ENCODE results near the gene POLD3. TPM values are rescaled to one million over a fixed set of nuclear protein-coding genes. Genes with fewer than 3 reads are reported as not detected.

POLD3 gene
- total and polyA plus RNA-seq, 10 of the 15 experiments (the other 5 are each of a cell fraction or from before 2014, with no cell fraction given) = 23.8 to 63.7 (median 38.7) TPM

GRCh38 chr11:74676596-74676995 is 84.2 kb downstream of the POLD3 start:
- BruUV-seq (replicated peaks) = no TSS peak
- in situ Hi-C loops (cut with MboI) (no loop called here), intact Hi-C loops (cut with micrococcal nuclease; ENCODE audit: unreplicated experiment) (no loop called here)
- WGBS (ENCODE audit: insufficient coverage, insufficient replicate concordance, low lambda C conversion rate, missing lambda C conversion rate) = 26% methylated on average over 5 of the region's 5 CpGs
- no peak overlapping the region for H3K4me2 ChIP-seq (ENCODE audit: control insufficient read depth, insufficient read depth)
- H4K20me1 ChIP-seq (ENCODE audit: control insufficient read depth, insufficient read depth) = no peaks in the 10 kb centered on the region; the same call in 1 of the 2 replicates
- FAIRE-seq (no peak), ATAC-seq (no peak), DNase-seq (ENCODE audit: low read depth, low spot score) (no peak)
- ChIA-PET CTCF (interaction anchor here (1.4 to 1.7 kb wide), 2 partner anchors 23 to 26 kb away, joined by 4 to 6 read pairs; no protein-coding TSS in a partner anchor), SMC1A (ENCODE audit: uncharacterized antibody, unreplicated experiment) (no interaction called here), RAD21 (ENCODE audit: unreplicated experiment) (no interaction called here), POLR2A (interaction anchor here (0.6 kb wide), 1 partner anchor 11 kb away, joined by 8 read pairs; no protein-coding TSS in a partner anchor)
- no peaks in the 10 kb centered on the region for H3K4me1 ChIP-seq (ENCODE audit: control insufficient read depth, insufficient read depth, low read length)
- H3K79me2 ChIP-seq (ENCODE audit: control insufficient read depth, insufficient read depth, low read length) = no peaks in the 10 kb centered on the region
- no peak overlapping the region for H3K27ac ChIP-seq (ENCODE audit: control insufficient read depth, insufficient read depth)
- H3K36me3 ChIP-seq (ENCODE audit: control insufficient read depth in 2 of 2, insufficient read depth in 2 of 2, low read length in 1 of 2) = no peaks in the 10 kb centered on the region
- no peak overlapping the region for H2AFZ ChIP-seq (ENCODE audit: control insufficient read depth, low read depth, low read length)
- H3K27me3 ChIP-seq (replicated peaks in 1 of 2; ENCODE audit: control insufficient read depth in 2 of 2, insufficient read depth in 2 of 2, low read length in 1 of 2) = no peaks in the 10 kb centered on the region
- no peak overlapping the region for H3K9ac ChIP-seq (ENCODE audit: control insufficient read depth, insufficient read depth, low read length)
- no peaks in the 10 kb centered on the region for H3K9me3 ChIP-seq (replicated peaks; ENCODE audit: control insufficient read depth, insufficient read depth, low read length)
- H3K4me3 ChIP-seq = no peak overlapping the region
- no peak for TF ChIP-seq SMAD1 (IDR thresholded peaks at IDR 0.05; ENCODE audit: low read depth, partially characterized antibody)
- TF ChIP-seq ZNF687 (IDR thresholded peaks at IDR 0.05) = no peak

GRCh38 chr11:74677131-74677530 is 84.7 kb downstream of the POLD3 start:
- Histone ChIP-seq H3K4me2 (ENCODE audit: control insufficient read depth, insufficient read depth) (no peak overlapping the region), H3K27ac (ENCODE audit: control insufficient read depth, insufficient read depth) (no peak overlapping the region), H3K9me3 (replicated peaks; ENCODE audit: control insufficient read depth, insufficient read depth, low read length) (no peaks in the 10 kb centered on the region), H3K4me1 (ENCODE audit: control insufficient read depth, insufficient read depth, low read length) (no peaks in the 10 kb centered on the region), H3K36me3 (ENCODE audit: control insufficient read depth in 2 of 2, insufficient read depth in 2 of 2, low read length in 1 of 2) (no peaks in the 10 kb centered on the region), H4K20me1 (ENCODE audit: control insufficient read depth, insufficient read depth) (no peaks in the 10 kb centered on the region; the same call in 1 of the 2 replicates), H3K27me3 (replicated peaks in 1 of 2; ENCODE audit: control insufficient read depth in 2 of 2, insufficient read depth in 2 of 2, low read length in 1 of 2) (no peaks in the 10 kb centered on the region), H3K79me2 (ENCODE audit: control insufficient read depth, insufficient read depth, low read length) (no peaks in the 10 kb centered on the region), H3K4me3 (no peak overlapping the region), H3K9ac (ENCODE audit: control insufficient read depth, insufficient read depth, low read length) (no peak overlapping the region), H2AFZ (ENCODE audit: control insufficient read depth, low read depth, low read length) (no peak overlapping the region)
- ChIA-PET SMC1A (ENCODE audit: uncharacterized antibody, unreplicated experiment) (no interaction called here), POLR2A (interaction anchor here (0.6 kb wide), 1 partner anchor 12 kb away, joined by 8 read pairs; no protein-coding TSS in a partner anchor), CTCF (interaction anchor here (1.4 to 1.7 kb wide), 2 partner anchors 23 to 25 kb away, joined by 4 to 6 read pairs; no protein-coding TSS in a partner anchor), RAD21 (ENCODE audit: unreplicated experiment) (no interaction called here)
- FAIRE-seq = no peak
- no peak for TF ChIP-seq RBBP5 (conservative IDR thresholded peaks at IDR 0.05)
- TF ChIP-seq KDM1A (IDR thresholded peaks at IDR 0.05; ENCODE audit: borderline replicate concordance) = no peak
- no peak for TF ChIP-seq HDGF (IDR thresholded peaks at IDR 0.05)
- 36% methylated on average over 6 of the region's 6 CpGs for WGBS (ENCODE audit: insufficient coverage, insufficient replicate concordance, low lambda C conversion rate, missing lambda C conversion rate)
- intact Hi-C loops (cut with micrococcal nuclease; ENCODE audit: unreplicated experiment) = no loop called here
- no TSS peak for BruUV-seq (replicated peaks)
- no peak for ATAC-seq
- in situ Hi-C loops (cut with MboI) = no loop called here
- DNase-seq (ENCODE audit: low read depth, low spot score) = no peak
